ENCODE data around the gene SH3BP4. TPM values are rescaled to one million over a fixed set of nuclear protein-coding genes. Genes with fewer than 3 reads are reported as not detected.

SH3BP4 gene
- total RNA-seq, 1 donor from 2014 or later: 53.4 TPM

DNA sequence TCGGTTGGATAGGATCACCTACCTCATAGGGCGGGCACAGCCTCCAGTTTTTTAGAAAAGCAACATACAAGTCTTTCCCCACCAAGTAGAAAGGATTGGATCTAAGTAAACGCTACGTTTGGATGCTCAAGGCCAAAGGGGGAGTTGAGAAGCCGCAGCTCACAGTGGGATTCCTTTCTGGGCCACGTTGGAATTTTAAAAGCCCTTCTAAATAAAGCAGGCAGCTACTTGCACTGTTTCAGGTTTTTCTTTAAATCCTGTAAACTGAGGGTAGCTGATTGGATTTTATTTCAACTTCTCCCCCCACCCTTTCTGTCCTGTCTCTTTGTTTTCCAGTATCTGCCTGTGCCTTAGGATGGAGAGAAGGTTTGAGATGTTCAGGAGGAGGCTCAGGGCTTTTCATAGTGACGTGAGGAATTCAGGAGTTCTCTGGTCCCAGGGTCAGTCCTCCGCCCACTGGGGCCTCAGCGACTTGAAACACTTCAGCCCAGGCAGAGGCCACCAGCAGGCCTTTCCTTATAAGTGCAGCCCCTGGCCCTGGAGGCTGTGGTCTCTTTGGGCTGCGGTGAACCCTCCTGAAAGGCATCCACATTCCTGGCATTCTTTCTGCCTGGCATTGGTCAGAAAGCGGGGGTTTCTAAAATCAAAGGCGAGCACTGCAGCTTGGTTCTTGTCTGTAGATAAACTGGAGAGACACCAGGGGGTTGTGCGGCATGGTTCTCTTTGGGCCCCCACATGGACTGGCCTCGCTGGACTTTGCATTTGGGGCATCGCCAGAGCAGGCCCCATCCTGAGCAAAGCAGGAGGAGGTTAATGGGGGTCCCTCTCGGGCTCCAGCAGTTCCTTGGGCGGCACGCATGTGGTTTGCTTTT is 44.5 kb downstream of the SH3BP4 start:
- Histone ChIP-seq H3K9me3 (ENCODE audit: low read depth) (no peaks in the 10 kb centered on the region), H3K27me3 (no peaks in the 10 kb centered on the region), H2AFZ (replicated peaks) (no peak overlapping the region), H3F3A (ENCODE audit: low read depth) (peaks cover 42% of the 10 kb centered on the region), H3K27ac (peak overlapping the region; percentile 42), H3K79me2 (ENCODE audit: low read depth) (peaks cover 100% of the 10 kb centered on the region), H3K4me1 (peaks cover 54% of the 10 kb centered on the region), H3K9ac (no peak overlapping the region), H3K4me2 (peak overlapping the region; percentile 49), H3K36me3 (no peaks in the 10 kb centered on the region), H3K4me3 (no peak overlapping the region), H4K20me1 (ENCODE audit: low read depth) (peaks cover 93% of the 10 kb centered on the region)
- H3K27ac Mint-ChIP-seq: peak overlapping the region; percentile 99
- H3K9me3 Mint-ChIP-seq: peaks cover 15% of the 10 kb centered on the region
- H3K4me3 Mint-ChIP-seq: peak overlapping the region; percentile 75
- peak; percentile 90 for DNase-seq (ENCODE audit: low spot score)
- peaks cover 56% of the 10 kb centered on the region for H3K36me3 Mint-ChIP-seq
- H3K4me1 Mint-ChIP-seq: peaks cover 69% of the 10 kb centered on the region
- TF ChIP-seq EZH2 (IDR thresholded peaks at IDR 0.05): no peak
- TF ChIP-seq, protein P1, sequence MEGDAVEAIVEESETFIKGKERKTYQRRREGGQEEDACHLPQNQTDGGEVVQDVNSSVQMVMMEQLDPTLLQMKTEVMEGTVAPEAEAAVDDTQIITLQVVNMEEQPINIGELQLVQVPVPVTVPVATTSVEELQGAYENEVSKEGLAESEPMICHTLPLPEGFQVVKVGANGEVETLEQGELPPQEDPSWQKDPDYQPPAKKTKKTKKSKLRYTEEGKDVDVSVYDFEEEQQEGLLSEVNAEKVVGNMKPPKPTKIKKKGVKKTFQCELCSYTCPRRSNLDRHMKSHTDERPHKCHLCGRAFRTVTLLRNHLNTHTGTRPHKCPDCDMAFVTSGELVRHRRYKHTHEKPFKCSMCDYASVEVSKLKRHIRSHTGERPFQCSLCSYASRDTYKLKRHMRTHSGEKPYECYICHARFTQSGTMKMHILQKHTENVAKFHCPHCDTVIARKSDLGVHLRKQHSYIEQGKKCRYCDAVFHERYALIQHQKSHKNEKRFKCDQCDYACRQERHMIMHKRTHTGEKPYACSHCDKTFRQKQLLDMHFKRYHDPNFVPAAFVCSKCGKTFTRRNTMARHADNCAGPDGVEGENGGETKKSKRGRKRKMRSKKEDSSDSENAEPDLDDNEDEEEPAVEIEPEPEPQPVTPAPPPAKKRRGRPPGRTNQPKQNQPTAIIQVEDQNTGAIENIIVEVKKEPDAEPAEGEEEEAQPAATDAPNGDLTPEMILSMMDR (IDR thresholded peaks at IDR 0.05): peak; percentile 44
- no peak for TF ChIP-seq EZH2phosphoT487 (IDR thresholded peaks at IDR 0.05)
- peaks cover 2% of the 10 kb centered on the region for H3K27me3 Mint-ChIP-seq (ENCODE audit: insufficient read depth, low read depth)

DNA sequence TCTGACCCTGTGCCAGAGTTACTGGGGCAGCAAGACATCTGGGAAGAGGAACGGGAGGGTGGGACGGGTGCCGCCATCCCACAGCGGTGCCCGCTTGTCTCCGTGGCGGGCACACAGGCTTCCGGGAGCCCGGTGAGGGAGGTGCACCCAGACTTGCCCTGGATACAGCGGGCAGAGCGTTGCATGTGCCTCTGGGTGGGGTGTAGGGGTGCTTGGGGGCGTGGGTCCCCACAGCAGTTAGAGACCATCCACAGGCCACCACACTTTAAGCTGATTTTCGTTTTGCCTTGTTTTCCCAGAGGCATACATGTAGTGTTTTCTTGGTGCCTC is 45.1 kb downstream of the SH3BP4 start:
- H4K20me1 ChIP-seq (ENCODE audit: low read depth): peaks cover 99% of the 10 kb centered on the region
- no peaks in the 10 kb centered on the region for H3K27me3 ChIP-seq
- H3K79me2 ChIP-seq (ENCODE audit: low read depth): peaks cover 100% of the 10 kb centered on the region
- H3K9me3 ChIP-seq (ENCODE audit: low read depth): no peaks in the 10 kb centered on the region
- Mint-ChIP-seq H3K27ac (peak overlapping the region; percentile 99), H3K36me3 (peaks cover 57% of the 10 kb centered on the region), H3K4me3 (peak overlapping the region; percentile 75), H3K27me3 (ENCODE audit: insufficient read depth, low read depth) (peaks cover 2% of the 10 kb centered on the region), H3K4me1 (peaks cover 69% of the 10 kb centered on the region), H3K9me3 (peaks cover 15% of the 10 kb centered on the region)
- H3K4me3 ChIP-seq: no peak overlapping the region
- peaks cover 42% of the 10 kb centered on the region for H3F3A ChIP-seq (ENCODE audit: low read depth)
- DNase-seq (ENCODE audit: low spot score): no peak
- TF ChIP-seq, protein P1 (IDR thresholded peaks at IDR 0.05): no peak
- TF ChIP-seq EZH2 (IDR thresholded peaks at IDR 0.05) (no peak), EZH2phosphoT487 (IDR thresholded peaks at IDR 0.05) (no peak)
- no peak overlapping the region for H2AFZ ChIP-seq (replicated peaks)
- no peak overlapping the region for H3K9ac ChIP-seq
- H3K36me3 ChIP-seq: no peaks in the 10 kb centered on the region
- peaks cover 54% of the 10 kb centered on the region for H3K4me1 ChIP-seq
- no peak overlapping the region for H3K27ac ChIP-seq
- no peak overlapping the region for H3K4me2 ChIP-seq

DNA sequence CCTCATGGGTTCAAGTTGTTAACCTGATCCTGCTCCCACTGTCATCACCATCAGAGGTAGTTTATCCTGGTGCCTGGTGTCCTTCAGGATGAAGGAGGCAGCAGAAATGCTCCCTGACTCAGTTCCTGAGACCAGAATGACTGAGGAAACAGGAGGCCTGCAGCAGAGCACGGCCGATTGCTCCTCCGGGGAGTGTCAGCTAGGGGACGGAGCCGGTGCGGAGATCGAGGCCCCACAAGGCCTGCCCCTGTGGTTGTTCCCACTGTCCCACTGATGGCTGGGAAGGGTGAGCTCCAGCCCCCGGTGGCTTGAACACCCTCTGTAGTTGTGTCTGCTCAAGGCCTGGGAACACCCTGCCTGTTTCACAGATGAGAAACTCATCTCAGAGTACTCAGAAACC is 45.6 kb downstream of the SH3BP4 start:
- Mint-ChIP-seq H3K9me3 (peaks cover 14% of the 10 kb centered on the region), H3K27me3 (ENCODE audit: insufficient read depth, low read depth) (peaks cover 2% of the 10 kb centered on the region), H3K4me1 (peaks cover 72% of the 10 kb centered on the region), H3K27ac (peak overlapping the region; percentile 66), H3K36me3 (peaks cover 57% of the 10 kb centered on the region), H3K4me3 (no peak overlapping the region)
- Histone ChIP-seq H2AFZ (replicated peaks) (no peak overlapping the region), H3K36me3 (no peaks in the 10 kb centered on the region), H3F3A (ENCODE audit: low read depth) (peaks cover 42% of the 10 kb centered on the region), H4K20me1 (ENCODE audit: low read depth) (peaks cover 100% of the 10 kb centered on the region), H3K27ac (no peak overlapping the region), H3K79me2 (ENCODE audit: low read depth) (peaks cover 100% of the 10 kb centered on the region), H3K9me3 (ENCODE audit: low read depth) (no peaks in the 10 kb centered on the region), H3K4me2 (no peak overlapping the region), H3K4me3 (no peak overlapping the region), H3K4me1 (peaks cover 54% of the 10 kb centered on the region), H3K27me3 (no peaks in the 10 kb centered on the region), H3K9ac (no peak overlapping the region)
- no peak for DNase-seq (ENCODE audit: low spot score)
- TF ChIP-seq EZH2 (IDR thresholded peaks at IDR 0.05) (no peak), EZH2phosphoT487 (IDR thresholded peaks at IDR 0.05) (no peak)
- TF ChIP-seq, protein P1 (IDR thresholded peaks at IDR 0.05): no peak

All from neural progenitor cell (in vitro differentiated cells).